Activated CD4-positive, CD25-positive, alpha-beta regulatory T cell (primary cell): ENCODE results near the gene LCP2.
A peak's percentile ranks its signal among the peaks of the same experiment; 100 is the strongest.
"Not testable (repeated sequence)": the region's sequence is repeated elsewhere in the genome, so short reads cannot be mapped to it uniquely, and the experiment has no call there.

Experiments used
- DNase-seq, 4 experiments: peaks; one replicate each; lab custom pipeline; 2025; lab: John Stamatoyannopoulos, UW

LCP2 gene

DNA sequence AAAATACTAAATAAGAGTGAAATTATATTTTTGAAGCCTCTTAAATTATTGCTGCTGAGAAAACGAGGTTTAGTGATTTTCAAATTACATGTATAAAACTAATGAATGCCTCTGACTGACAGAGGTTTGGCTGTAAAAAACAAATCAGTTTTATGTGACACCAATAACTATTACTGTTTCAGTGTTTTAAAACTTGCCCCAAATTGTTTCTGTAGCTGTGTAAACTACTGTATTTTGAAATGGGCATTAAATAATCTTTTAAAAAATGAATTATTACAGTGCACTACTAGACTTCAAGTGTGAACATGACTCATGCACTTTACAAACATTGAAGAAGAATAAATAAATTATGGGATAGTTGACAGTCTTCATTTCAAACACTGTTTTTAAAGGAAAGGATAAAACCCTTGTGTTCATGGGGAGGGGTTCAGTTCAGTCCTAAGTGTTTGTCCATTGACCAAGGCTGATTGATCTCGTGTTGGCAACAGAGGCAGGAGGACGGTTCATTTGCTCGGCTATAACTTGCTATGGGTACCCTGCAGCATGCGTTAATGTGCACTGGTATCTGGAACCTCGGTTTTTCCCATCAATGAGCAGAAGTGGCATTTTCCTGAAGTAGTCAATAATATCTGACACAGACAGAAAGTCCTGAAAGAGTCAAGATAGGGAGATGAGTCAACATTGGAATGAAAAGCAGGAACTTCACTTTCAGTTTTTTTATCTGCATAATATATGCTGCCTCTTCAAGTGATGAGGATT lies 49.2 kb downstream of the LCP2 start:
- DNase-seq, result no peak

DNA sequence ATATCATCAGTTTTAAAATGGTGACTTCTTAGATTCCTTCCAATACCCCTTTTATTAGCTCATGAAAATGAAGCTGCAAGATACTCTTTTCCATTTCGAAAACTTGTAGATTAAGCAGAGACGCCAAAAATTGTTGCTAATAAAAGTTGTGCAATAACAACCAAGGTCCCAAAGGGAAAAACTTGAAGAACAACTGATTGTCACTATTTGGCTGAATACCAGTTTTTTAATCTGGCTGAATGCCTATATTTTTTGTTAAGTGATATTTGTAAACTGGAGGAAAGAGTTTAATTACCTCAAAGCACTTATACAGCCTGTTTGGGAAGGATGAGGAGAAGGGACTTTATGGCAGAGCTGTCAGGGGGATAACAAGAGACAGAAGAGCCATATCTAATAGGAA lies 50.2 kb downstream of the LCP2 start:
- no peak for DNase-seq

DNA sequence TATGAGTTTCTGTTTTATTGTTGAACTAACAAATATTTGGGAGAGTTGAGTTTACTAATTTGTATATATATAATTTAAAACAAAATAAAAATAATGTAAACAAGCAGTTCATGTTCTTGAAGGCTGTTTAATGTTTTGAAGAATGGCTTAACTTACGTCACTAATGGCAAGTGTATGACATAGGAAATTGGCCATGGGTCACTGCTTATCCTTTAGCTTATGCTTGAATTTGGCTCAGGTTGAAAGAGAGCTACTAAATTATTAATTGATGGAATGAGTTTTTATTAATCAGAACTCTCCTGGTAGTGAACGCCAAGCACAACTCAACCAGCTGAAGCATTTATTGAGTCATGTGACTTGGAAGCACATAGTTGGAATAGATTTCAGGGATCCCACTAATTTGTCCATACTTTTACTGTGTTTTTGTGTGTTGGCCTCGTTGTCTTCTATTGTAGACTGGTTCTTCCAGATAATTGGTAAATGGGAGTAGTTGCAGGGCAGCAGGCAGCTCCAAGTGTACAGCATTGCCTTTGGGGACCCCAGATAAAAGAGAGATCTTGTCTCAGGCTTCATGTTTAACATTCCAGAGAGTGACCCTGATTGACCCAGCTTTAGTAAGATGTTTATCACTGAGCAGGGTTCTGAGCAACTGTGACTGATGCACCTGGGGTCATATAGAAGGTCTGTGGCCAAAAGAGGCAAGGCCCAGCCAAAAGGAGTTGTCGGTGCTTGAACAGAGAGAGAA lies 51.3 kb downstream of the LCP2 start:
- DNase-seq, result no peak

DNA sequence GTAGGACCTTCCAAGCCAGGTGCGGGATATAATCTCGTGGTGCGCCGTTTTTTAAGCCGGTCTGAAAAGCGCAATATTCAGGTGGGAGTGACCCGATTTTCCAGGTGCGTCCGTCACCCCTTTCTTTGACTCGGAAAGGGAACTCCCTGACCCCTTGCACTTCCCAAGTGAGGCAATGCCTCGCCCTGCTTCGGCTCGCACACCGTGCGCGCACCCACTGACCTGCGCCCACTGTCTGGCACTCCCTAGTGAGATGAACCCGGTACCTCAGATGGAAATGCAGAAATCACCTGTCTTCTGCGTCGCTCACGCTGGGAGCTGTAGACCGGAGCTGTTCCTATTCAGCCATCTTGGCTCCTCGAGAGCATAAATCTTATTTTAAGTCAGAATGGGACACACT lies 52.1 kb downstream of the LCP2 start:
- DNase-seq, result not testable (repeated sequence)

DNA sequence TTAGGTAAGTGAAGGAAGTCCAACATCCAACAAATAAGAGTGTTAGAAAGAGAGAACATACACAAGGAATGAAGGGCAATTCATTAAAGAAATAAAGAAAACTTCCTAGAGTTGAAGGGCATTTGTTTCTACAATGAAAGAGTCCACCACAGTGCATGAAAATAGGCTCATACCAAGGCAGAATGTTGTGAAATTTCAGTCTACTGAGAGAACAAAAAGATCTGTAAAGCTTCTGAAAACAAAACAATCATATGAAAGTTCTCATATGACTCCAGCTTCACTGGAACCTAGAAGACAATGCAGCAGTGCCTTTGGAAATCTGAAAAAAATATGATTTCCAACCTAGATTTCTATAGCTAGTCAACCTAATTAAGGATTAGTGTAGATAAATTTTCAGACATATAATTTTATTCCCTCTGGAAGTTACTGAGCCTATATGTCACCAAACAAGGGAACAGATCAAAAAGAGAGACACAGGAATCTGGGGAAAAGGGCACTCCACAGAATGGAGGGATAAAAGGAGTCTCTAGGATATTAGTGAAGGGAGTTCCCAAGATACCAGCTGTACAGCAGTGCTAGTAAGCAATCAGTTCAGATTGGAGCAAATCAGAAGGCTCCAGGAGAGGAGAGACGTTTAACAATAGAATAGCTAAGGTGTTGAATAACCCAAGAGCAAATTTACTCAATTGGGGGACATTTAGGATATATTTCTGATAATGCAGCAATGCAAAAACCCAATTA lies 59.0 kb downstream of the LCP2 start:
- DNase-seq, result no peak

DNA sequence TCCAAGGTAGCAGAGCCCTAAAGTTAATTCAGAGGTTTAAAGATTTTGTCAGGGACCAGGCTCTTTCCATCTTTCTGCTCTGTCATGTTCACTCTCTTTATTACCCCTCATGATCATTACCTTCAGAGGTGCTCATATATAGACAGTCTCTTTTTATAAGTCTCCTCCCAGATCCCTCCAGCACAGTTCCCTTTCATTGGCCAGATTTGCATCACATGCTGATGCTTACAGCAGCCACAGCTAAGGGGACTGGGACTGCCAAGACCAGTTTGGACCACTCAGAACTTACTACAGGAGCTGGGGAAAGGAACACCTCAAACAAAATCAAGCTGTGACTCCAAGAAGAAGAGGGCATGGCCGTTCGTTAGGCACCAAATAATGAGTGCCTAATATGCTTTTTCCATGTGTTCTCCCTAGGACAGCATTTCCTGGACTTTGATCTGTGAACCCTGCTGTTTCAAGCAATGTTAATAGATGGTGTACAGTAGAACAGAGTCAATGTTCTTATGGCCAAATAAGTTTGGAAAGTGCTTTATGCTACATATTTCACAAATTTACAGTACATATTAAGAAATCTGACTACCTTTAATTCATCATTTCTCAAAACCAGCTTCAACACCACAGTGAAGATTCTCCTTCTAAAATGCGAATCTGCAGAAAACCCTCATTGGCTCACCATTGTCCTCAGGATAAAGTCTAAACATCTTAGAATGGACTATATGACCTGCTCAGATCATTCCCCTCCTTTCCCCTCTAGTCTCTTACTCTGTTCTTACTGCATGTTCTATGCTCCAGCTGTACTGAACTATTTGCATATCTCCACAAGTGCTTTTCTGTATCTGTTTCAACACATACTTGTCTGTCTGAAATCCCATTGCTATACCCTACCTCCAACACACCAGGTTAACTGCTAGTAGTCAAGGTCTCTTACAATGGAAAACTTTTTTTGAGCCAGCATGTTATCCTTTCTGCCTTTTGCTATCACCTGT lies 61.4 kb downstream of the LCP2 start:
- DNase-seq, result no peak

DNA sequence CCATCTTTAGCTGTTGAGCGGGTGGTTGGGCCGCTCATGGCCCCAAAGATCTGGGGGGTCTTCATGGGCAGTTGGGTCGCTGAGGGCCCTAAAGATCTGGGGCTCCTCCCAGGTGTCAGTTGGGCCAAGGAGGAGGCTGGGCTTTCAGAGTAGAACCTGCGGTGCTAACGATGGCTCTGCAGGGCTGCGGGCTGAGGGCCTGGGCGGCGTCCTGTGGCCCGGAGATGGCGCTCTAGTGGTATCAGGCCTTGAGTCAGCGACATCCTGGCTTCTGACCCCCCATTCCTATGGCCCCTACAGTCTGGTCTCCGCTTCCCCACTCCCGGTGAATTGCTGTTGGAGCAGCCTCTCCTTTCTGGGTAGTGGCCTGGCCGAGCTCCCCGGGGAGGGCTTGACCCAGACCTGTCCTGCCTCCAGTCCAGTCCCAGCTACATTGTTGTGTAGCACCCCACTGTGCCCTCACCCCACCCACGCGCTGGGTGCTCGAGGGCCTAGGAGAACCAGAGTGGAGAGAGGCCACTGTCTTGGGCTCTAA lies 64.2 kb downstream of the LCP2 start:
- no peak for DNase-seq

DNA sequence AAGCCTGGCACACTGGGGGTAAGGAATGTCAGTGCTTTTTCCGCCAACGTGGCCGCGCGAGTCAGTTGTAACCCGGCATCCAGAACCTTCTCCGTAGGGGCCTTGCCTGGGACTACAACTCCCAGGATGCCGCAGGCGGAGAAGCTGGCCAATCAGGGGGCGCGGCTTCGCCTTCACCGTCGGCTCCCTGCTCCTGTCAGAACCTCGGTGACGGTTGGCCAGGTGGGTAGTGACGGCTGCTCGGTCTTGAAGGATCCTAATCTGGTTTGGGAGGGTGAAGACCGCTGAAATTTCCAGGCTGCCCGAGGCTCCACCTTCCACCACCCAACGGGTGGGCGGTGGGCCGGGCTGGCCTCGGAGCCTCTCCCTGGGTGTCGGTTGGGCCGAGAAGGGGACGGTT lies 64.8 kb downstream of the LCP2 start, which contains the start of gene C5orf58:
Gene C5orf58, plus strand, starts transcription at position 200 of the 400 bp plus-strand sequence. CDS start 1,992 bp downstream, outside the sequence.
- no peak for DNase-seq

DNA sequence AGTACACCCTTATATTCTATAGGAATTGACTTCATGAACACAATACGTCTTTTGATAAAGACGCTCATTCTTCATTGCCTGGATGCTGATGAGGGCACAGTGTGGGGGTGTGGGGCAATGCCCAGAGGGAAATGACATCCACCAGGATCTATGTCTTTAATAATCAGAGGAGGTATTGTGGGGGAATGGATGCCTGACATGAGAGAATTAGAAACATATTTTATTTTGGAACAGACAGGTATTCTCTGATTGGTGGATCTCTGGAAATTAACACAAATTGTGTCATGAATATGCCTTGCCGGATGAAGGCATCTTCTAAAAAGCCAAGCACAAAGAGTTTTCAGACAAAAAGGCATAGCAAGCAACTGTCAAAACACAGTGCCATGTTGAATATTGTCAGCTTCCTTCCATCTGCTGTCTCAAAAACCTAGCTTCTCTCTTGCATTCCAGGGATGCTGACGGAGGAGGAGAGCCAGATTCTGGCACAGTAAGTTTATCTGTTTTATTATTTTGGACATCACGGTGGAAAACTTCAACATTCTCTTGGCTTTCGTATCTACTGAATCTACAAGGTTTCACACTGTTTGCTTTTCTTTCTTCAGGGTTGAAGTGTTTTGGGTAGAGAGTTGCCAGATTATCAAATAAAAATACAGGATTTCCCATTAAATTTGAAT lies 68.7 kb downstream of the LCP2 start:
- no peak for DNase-seq

DNA sequence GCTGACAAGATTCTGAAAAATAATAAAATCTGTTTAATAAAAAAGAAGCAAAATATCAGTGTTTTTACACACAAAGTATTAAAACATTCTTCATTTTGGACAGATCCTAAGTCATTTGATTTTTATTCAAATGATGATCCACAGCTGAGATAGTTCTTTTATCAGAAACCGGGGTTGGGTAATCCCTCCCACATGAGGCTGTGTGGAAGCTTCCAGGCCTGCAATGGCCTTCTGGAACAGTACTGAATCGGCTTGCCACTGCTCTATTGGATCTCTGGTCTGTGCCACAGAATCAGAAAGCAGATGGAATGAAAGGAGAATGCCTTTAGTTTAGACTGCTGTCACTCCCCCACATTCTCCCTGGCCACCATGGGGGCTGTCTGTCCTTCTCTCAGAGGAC lies 70.9 kb downstream of the LCP2 start:
- DNase-seq, result no peak

DNA sequence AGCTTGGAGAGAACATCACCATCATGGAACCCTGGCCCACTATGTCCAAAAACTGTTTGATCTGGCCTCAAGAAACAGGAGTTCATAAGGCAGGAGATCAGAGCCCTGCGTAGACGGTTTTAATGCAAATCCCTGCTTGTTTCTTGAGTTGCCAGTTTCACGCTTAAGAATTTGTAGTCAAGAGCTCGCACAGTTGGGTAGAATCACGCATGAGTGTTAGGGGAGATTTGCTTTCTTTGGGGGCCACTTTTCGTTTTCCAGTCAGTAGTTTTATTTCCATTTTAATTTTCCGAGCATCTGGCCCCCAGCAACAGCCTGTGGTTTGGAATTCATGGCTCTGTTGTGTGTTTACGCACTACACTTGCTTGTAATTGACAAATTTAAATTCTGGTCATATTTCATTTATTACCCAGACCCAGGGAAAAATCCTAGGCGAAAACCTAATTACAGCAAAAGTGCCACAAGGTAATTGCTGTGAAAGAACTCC lies 71.4 kb downstream of the LCP2 start:
- no peak for DNase-seq

DNA sequence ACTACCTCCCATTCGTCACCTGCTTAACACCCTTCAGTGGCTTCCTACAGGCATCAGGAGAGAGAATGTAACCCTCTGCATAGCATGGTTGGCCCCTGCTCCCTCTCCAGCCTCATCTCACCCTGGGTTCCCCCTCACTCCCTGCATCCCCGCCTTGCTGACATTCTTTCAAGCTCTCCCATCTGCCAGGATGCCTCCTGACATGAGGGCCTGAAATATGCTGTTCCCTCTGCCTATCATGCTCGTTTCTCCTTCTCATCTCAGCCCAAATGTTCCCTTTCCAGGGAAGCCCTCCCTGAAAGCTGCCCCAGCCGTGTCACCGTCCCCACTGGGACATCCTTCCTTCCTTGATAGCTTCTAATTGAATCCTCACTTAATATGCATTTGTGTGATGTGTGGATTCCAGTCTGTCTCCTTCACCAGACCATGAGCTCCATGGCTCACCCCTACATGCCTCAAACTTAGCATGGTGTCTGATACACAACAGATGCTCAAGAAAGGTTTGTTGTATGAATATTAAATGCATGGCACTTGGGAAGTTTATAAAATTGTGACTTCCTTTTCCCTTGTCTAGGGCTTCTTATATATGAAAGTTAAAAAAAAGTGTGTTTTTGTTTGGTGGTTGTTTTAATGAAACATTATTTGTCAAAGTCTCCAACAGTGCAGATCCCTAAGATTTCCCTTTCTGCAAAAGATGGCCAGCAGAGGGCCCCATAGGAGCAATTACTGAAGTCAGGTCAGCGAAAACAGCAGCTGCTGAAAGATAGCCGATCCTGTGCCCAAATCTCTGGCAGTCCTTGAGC lies 72.0 kb downstream of the LCP2 start:
- DNase-seq, result peak; percentile 46 to 75 (median 56)

DNA sequence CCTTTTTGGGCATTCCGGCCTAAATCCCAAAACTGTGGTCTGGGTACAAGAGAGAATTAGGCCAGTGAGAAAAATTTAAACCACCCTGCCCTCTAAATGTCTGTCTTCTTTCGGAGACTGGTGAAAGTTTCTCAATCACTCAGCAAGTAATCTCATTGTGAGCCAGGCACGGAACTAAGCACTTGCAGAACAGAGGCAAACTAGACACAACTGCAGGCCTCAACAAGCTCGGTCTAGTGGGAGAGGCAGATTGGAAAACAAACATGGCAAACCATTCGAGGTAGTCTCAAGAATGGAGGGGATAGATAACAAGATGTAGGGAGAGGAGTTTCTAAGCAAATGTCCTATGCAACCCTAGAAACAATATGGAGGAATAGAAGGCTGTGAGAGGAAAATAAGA lies 73.7 kb downstream of the LCP2 start:
- DNase-seq, result no peak

DNA sequence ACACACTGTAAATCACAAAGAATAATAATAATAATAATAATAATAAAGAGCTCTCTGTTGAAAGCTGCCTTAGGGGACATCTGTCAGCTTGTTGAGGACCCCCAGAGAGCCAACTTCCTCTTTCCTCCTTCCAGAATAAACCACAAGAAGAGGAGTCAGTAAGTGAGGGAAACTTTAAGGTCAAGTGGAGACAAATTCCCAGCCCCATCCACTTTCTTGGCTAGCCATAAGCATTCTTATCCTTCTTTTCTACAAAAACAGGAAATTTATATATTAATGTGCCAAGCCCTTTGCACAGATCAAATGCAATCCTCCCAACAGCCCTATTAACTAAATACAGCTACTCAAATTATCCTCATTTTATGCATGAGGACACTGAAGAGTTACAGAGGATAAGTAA lies 74.2 kb downstream of the LCP2 start:
- no peak for DNase-seq

DNA sequence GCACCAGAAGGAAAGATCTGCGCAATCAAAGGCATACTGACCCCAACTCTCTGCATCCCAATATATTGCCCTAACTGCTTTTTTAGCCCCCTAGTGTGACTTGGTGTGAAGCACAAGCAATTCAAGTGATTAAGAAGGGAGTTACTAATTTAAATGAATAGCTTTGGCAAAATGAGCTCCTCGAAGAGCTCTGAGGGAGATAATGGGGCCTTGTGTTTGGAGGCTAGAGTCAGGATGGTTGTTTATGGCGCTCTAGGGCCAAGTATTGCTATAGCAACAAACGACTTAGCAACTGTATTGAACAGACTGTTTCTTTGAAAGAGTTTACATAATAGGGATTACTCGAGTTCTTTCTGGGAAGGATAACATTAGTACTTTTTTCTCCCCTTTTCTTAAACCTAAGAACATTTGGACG lies 76.2 kb downstream of the LCP2 start:
- no peak for DNase-seq

DNA sequence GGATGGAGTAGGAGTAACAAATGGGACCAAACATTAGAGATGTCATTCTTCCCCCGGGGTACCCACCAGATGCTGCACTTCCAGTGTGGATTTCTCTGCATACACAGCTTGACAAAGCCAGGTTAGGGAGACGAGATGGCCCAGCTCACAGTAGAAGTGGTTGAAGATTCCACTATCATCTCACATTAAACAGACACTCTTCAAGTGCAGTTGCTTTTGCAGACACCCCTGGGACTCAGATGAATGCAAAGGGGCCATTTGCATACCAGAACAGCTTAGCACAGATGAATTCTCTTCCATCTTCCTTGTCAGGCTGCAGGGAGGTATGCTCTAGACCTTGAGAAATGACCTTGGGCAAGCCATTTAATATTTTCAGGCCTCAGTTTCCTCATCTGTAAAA lies 77.4 kb downstream of the LCP2 start:
- DNase-seq, result no peak

DNA sequence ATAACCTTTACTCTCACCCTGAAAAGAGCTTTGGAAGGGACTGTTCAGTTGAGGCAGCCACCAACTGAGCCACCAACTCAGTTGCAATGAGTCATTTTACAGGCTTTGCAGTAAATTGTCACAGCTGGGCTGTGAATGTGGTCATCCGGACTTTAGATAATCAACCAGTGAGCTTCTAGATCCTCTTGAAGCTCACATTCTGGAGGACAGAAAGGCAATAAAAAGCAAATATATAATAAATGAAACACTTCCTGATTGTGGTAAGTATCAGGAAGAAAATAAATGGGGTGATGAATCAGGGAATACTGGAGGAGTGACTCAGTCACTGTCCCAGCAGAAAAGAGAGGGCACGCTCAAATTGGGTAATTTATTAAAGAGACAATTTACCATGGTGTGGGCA lies 78.0 kb downstream of the LCP2 start:
- no peak for DNase-seq

DNA sequence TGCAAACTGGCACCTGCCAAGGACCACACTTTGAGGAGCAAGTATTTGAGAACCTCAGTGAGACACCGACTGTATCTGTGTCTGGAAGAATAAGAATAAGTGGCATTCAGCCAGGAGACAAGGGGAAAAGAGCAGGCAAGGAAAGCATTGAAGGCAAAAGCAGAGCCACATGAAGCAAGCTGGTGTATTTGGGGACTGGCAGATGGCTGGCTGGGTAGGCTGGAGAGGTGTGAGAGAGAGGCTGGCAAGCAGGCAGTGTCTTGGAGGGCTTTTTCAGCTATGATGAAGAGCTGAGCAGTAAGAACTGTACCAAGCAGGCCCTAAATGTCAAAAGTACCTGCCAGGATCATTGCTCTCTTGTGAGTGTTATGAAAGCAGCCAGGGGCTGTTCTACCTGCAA lies 78.9 kb downstream of the LCP2 start:
- DNase-seq, result no peak

DNA sequence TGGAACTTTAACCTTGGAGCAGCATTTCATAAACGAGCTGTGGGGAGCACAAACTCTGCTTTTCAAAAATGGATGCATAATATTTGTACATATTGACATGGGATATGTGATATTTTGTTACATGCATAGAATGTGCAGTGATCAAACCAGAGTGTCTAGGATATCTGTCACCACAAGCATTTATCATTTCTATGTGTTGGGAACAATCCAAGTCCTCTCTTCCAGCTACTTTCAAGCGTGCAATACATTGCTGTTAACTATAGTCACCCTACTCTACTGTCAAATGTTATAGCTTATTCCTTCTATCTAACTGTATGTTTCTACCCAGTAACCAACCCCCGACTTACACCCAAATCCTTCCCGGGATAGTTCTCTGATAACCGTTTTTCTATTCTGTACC lies 79.7 kb downstream of the LCP2 start:
- DNase-seq, result no peak
